Osteoblast (primary cell): ENCODE data around the gene CDHR3. TPM values are rescaled to one million over a fixed set of nuclear protein-coding genes. Genes with fewer than 3 reads are reported as not detected.
A peak's percentile ranks its signal among the peaks of the same experiment; 100 is the strongest.

Experiments
- DNase-seq: peaks from one replicate; pipeline ENCODE4 v3.0.0; 2011; ENCODE audit warnings: low spot score, mixed read lengths; ENCODE audit not compliant: insufficient read length; ENCODE audit errors: missing footprints
- H2AFZ ChIP-seq: 2 replicates; pipeline ENCODE4 v1.6.0; 2011; ENCODE audit warnings: mild to moderate bottlenecking, low read length
- H3K27ac ChIP-seq: 2 replicates; pipeline ENCODE4 v1.5.1; 2011; ENCODE audit warnings: mild to moderate bottlenecking, low read depth, low read length, moderate library complexity
- H3K27me3 ChIP-seq: 2 replicates; pipeline ENCODE4 v1.6.0; 2012; ENCODE audit warnings: mild to moderate bottlenecking, control low read depth, inconsistent platforms, low read length, moderate library complexity; ENCODE audit not compliant: insufficient read depth
- H3K36me3 ChIP-seq: 2 replicates; pipeline ENCODE4 v1.5.1; 2011; ENCODE audit warnings: mild to moderate bottlenecking, low read length, control low read depth, moderate library complexity; ENCODE audit not compliant: insufficient read depth
- H3K4me1 ChIP-seq: 2 replicates; pipeline ENCODE4 v1.5.1; 2011; ENCODE audit warnings: mild to moderate bottlenecking, low read length, control low read depth, moderate library complexity; ENCODE audit not compliant: insufficient read depth
- H3K4me2 ChIP-seq: 2 replicates; pipeline ENCODE4 v1.6.0; 2011; ENCODE audit warnings: mild to moderate bottlenecking, low read length; ENCODE audit not compliant: insufficient read depth
- H3K4me3 ChIP-seq: fragments of 200-600 bp; sonication (generic); 3 replicates; pipeline ENCODE4 v1.5.1; 2012; ENCODE audit warnings: mild to moderate bottlenecking, low read length, inconsistent platforms; ENCODE audit not compliant: insufficient read depth
- H3K79me2 ChIP-seq: 2 replicates; pipeline ENCODE4 v1.6.0; 2012; ENCODE audit warnings: mild to moderate bottlenecking, low read length, control low read depth, inconsistent platforms; ENCODE audit not compliant: insufficient read depth
- H3K9me3 ChIP-seq: 2 replicates; pipeline ENCODE4 v1.5.1; 2011; ENCODE audit warnings: low read depth, low read length, control low read depth
- H4K20me1 ChIP-seq: 2 replicates; pipeline ENCODE4 v1.6.0; 2012; ENCODE audit warnings: mild to moderate bottlenecking, low read length, control low read depth; ENCODE audit not compliant: insufficient read depth
- CTCF ChIP-seq: IDR thresholded peaks from 2 replicates; pipeline ENCODE4 v1.5.1; 2011; ENCODE audit warnings: mild to moderate bottlenecking, low read depth, low read length, moderate library complexity; ENCODE audit errors: extremely low read depth
- total RNA-seq: library from RNA; depleted of rRNA; stranded (reverse); fragments of >200 nt; gene quantifications from 2 replicates; pipeline ENCODE4 v1.2.3, GENCODE V29; 2012

Gene CDHR3
- total RNA-seq, 1 donor, result 8.3 TPM

- Histone ChIP-seq H3K4me1 (peaks cover 15% of the 10 kb centered on the region), H3K79me2 (no peaks in the 10 kb centered on the region), H2AFZ (no peak overlapping the region), H3K36me3 (no peaks in the 10 kb centered on the region), H3K27ac (no peak overlapping the region), H4K20me1 (no peaks in the 10 kb centered on the region), H3K9me3 (no peaks in the 10 kb centered on the region), H3K27me3 (no peaks in the 10 kb centered on the region), H3K4me3 (no peak overlapping the region), H3K4me2 (no peak overlapping the region)
- DNase-seq, result no peak
- TF ChIP-seq CTCF, result no peak
These were observed 107.1 kb downstream of the CDHR3 start for GRCh38 chr7:106070201-106070551.

GRCh38 chr7:106070567-106071254, 107.6 kb downstream of the CDHR3 start:
- Histone ChIP-seq H3K36me3 (no peaks in the 10 kb centered on the region), H3K9me3 (no peaks in the 10 kb centered on the region), H4K20me1 (no peaks in the 10 kb centered on the region), H2AFZ (no peak overlapping the region), H3K4me2 (no peak overlapping the region), H3K4me3 (no peak overlapping the region), H3K27me3 (no peaks in the 10 kb centered on the region), H3K27ac (no peak overlapping the region), H3K79me2 (no peaks in the 10 kb centered on the region), H3K4me1 (peaks cover 10% of the 10 kb centered on the region)
- DNase-seq, result no peak
- no peak for TF ChIP-seq CTCF

GRCh38 chr7:106071356-106071998, 108.4 kb downstream of the CDHR3 start:
- no peaks in the 10 kb centered on the region for H3K9me3 ChIP-seq
- H4K20me1 ChIP-seq, result no peaks in the 10 kb centered on the region
- no peak for DNase-seq
- H3K27me3 ChIP-seq, result no peaks in the 10 kb centered on the region
- H3K79me2 ChIP-seq, result no peaks in the 10 kb centered on the region
- H3K27ac ChIP-seq, result no peak overlapping the region
- H3K36me3 ChIP-seq, result no peaks in the 10 kb centered on the region
- H3K4me3 ChIP-seq, result no peak overlapping the region
- peaks cover 4% of the 10 kb centered on the region for H3K4me1 ChIP-seq
- H2AFZ ChIP-seq, result peak overlapping the region; percentile 81
- TF ChIP-seq CTCF, result no peak
- H3K4me2 ChIP-seq, result no peak overlapping the region

- no peaks in the 10 kb centered on the region for H3K79me2 ChIP-seq
- H2AFZ ChIP-seq, result no peak overlapping the region
- no peaks in the 10 kb centered on the region for H3K36me3 ChIP-seq
- H4K20me1 ChIP-seq, result no peaks in the 10 kb centered on the region
- peaks cover 4% of the 10 kb centered on the region for H3K4me1 ChIP-seq
- no peak for TF ChIP-seq CTCF
- H3K4me3 ChIP-seq, result no peak overlapping the region
- H3K9me3 ChIP-seq, result no peaks in the 10 kb centered on the region
- no peak for DNase-seq
- H3K27ac ChIP-seq, result no peak overlapping the region
- no peak overlapping the region for H3K4me2 ChIP-seq
- no peaks in the 10 kb centered on the region for H3K27me3 ChIP-seq
These were observed 109.1 kb downstream of the CDHR3 start for GRCh38 chr7:106071999-106072714.
